HG02798 (cell line): Measurements from ENCODE around the gene OR6C3.
"Not testable (repeated sequence)": the region's sequence is repeated elsewhere in the genome, so short reads cannot be mapped to it uniquely, and the experiment has no call there.

Experiments
- ATAC-seq: cut with Tn5 transposase; IDR thresholded peaks from one replicate; pipeline ENCODE4 v1.9.1; 2021; ENCODE audit warnings: mild to moderate bottlenecking; ENCODE audit not compliant: unreplicated experiment, poor library complexity

The OR6C3 gene

DNA sequence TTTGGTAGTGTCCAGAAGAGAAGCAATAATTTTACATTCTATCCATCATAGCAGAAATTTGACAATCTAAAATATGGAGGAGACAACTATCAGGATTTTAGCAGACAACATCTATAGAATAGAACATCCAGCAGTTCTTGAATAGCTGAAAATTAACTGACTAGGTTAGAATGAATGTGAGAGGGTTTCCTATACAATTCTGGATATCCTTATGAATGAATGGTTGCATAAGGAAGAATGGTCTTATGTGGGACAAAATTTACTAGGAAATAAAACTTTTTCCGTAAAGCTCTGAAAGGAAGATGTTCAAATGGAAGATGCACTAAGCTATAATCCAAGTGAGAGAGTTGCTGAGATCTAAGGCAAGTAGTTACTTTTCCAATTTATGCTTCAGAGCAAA is at the start of gene OR6C3:
Gene OR6C3 (plus strand): TSS at position 301 of the 400 bp plus-strand sequence. CDS start 955 bp downstream, outside the sequence.
- no peak for ATAC-seq

- ATAC-seq: no peak
These were observed 49.6 kb upstream of the OR6C3 start for GRCh38 chr12:55280991-55281390.

DNA sequence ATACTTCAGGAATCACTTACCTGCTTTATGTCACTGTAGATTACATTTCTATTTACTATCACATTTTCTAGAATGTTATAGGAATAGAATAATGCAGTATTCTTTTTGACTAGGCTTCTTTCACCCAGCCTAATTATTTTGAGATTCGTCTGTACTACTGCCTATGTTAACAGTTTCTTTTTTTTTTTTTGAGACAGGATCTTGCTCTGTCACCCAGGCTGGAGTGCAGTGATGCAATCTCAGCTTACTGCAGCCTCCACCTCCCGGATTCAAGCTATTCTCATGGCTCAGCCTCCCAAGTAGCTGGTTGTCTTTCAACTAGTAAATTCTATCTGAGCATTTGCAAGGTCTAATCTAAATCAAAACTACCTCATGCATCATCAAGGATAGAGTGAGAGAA is 40.5 kb upstream of the OR6C3 start:
- no peak for ATAC-seq

GRCh38 chr12:55296469-55296868 is 34.1 kb upstream of the OR6C3 start, which contains the start of gene OR6C6:
Gene OR6C6 (minus strand): TSS chr12:55296569. CDS start chr12:55295232, 1,337 bp downstream.
- no peak for ATAC-seq

GRCh38 chr12:55314043-55314442 is 16.5 kb upstream of the OR6C3 start, which contains the start of gene OR6C1:
Gene OR6C1 (plus strand): TSS chr12:55314343. CDS start chr12:55320600, 6,257 bp downstream.
- no peak for ATAC-seq

- no peak for ATAC-seq
These were observed 10.3 kb upstream of the OR6C3 start for GRCh38 chr12:55320201-55320600.

GRCh38 chr12:55325801-55326200 is 4.7 kb upstream of the OR6C3 start:
- not testable (repeated sequence) for ATAC-seq

DNA sequence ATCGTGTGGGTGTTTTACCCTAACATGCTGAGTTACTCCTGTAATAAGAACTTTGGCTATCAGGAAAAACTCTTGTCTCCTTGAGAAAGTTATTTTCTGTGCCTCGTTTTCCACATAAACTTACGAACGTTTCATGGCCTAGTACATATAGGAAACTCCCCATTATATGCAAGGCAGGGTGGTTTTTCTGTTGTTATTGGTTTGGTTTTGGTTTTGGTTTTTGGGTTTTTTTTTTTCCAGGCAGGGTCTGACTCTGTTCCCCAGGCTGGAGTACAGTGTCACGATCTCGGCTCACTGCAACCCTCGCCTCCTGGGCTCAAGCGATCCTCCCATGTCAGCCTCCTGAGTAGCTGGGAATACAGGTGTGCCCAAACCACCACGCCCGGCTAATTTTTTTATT is 5.5 kb downstream of the OR6C3 start:
- ATAC-seq: no peak

DNA sequence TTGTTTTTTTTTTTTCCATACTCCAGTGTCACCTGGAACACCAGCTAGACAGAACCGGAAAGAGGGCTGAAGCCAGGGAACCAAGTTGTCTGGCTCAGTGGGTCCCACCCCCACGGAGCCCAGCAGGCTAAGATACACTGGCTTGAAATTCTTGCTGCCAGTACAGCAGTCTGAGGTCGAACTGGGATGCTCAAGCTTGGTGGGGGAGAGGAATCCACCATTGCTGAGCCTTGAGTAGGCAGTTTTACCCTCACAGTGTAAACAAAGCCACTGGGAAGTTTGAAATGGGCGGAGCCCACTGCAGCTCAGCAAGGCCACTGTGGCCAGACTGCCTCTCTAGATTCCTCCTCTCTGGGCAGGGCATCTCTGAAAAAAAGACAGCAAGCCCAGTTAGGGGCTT is 24.8 kb downstream of the OR6C3 start:
- ATAC-seq: not testable (repeated sequence)

DNA sequence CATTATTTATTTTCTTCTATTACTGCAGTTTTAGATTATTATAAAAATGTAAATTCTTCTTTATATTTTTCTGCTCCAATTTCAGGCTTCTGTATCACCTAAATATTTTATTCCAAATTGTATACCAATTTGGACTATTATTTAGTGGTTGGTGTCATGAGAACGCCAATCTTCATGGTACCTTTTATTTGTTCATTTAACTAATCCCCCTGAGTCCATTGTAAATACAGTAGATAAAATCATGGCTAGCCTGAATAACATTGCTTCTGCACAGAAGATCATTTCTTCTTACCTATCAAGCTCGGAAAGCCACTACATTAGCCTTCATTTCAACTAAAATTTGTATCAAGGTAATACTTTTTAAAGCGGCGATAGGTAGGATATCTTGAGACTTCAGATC is 32.1 kb downstream of the OR6C3 start, which contains the start of gene OR6C75:
Gene OR6C75 (plus strand): TSS at position 301 of the 400 bp plus-strand sequence. CDS start 2,136 bp downstream, outside the sequence.
- no peak for ATAC-seq

DNA sequence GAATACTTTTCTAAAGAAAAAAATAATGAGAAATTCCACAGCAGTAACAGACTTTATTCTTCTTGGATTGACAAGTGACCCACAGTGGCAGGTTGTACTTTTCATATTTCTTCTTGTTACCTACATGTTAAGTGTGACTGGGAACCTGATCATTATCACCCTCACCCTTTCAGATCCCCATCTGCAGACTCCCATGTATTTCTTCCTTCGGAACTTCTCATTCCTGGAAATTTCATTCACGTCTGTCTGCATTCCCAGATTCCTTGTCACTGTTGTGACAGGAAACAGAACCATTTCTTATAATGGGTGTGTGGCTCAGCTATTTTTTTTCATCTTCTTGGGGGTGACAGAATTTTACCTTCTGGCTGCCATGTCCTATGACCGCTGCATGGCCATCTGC is 34.5 kb downstream of the OR6C3 start:
- ATAC-seq: no peak

DNA sequence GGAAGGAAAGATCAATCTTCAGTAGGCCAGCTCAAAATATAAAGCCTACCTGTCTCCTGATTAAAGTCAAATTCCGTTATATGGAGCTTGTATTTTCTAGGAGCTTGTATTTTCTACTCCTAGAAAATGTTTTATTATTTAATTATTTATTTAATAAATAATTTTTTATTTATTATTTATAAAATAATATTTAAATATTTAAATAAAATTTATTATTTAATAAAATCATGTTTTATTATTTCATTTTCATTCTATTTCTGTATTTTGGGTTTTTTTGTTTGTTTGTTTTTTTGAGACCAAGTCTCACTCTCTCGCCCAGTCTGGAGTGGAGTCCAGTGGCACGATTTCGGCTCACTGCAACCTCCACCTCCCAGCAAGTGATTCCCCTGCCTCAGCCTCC is 42.0 kb downstream of the OR6C3 start:
- ATAC-seq: no peak
